ENCODE data around the gene DNASE2B. TPM values are rescaled to one million over a fixed set of nuclear protein-coding genes. Genes with fewer than 3 reads are reported as not detected.

DNASE2B gene
- total and polyA plus RNA-seq, 8 donors, result 0.20 to 0.92 (median 0.25) TPM; not detected in 5

- Histone ChIP-seq H3K4me1 (no peaks in the 10 kb centered on the region), H3K27ac (no peak overlapping the region), H3K4me3 (no peak overlapping the region), H3K36me3 (no peaks in the 10 kb centered on the region), H3K27me3 (peaks cover 0 to 22% (median 0%) of the 10 kb centered on the region in 3 donors), H3K9me3 (no peaks in the 10 kb centered on the region)
- TF ChIP-seq POLR2AphosphoS5 (IDR thresholded peaks at IDR 0.05) (no peak), EP300 (IDR thresholded peaks at IDR 0.05) (no peak), CTCF (IDR thresholded peaks at IDR 0.05) (no peak)
- no peak for DNase-seq
- 61 to 82% (median 74%) methylated on average over 1 of the region's 1 CpG for WGBS, 5 donors
- intact Hi-C loops (cut with DNase I; ENCODE audit: low total_unique reads), result no loop called here
Observed at GRCh38 chr1:84462118-84462517, 63.8 kb downstream of the DNASE2B start.

Other genes with a start within 250 kb of the DNASE2B start
- gene SAMD13, start 96.8 kb upstream of the DNASE2B start, total RNA-seq, result 1 to 10 TPM in 3 of 5 donors, not detected in 2; 1.4 to 7.5 (median 1.7) TPM
- 1 to 10 TPM; 1.7 to 9.0 (median 6.5) TPM for gene SAMD13, start 96.8 kb upstream of the DNASE2B start, polyA plus RNA-seq
- 10 to 100 TPM in 4 of 5 donors, 1 to 10 TPM in 1; 7.6 to 40.8 (median 21.9) TPM for gene RPF1, start 80.8 kb downstream of the DNASE2B start, total RNA-seq
- gene RPF1, start 80.8 kb downstream of the DNASE2B start, polyA plus RNA-seq, result 10 to 100 TPM; 22.4 to 34.7 (median 29.3) TPM
- 1 to 10 TPM in 2 of 5 donors, not detected in 3; 1.3 to 1.8 TPM for gene SPATA1, start 107.9 kb downstream of the DNASE2B start, total RNA-seq
- gene SPATA1, start 107.9 kb downstream of the DNASE2B start, polyA plus RNA-seq, result 1 to 10 TPM in 1 of 3 donors, not detected in 2; 1.5 TPM
- gene GNG5, start 108.1 kb downstream of the DNASE2B start, total RNA-seq, result 100 to 1,000 TPM in 3 of 5 donors, 10 to 100 TPM in 2; 20.6 to 197 (median 131) TPM
- gene GNG5, start 108.1 kb downstream of the DNASE2B start, polyA plus RNA-seq, result 100 to 1,000 TPM; 158 to 185 (median 180) TPM
- 10 to 100 TPM in 2 of 5 donors, 1 to 10 TPM in 3; 4.0 to 19.5 (median 8.2) TPM for gene CTBS, start 176.0 kb downstream of the DNASE2B start, total RNA-seq
- 1 to 10 TPM; 5.1 to 8.9 (median 7.5) TPM for gene CTBS, start 176.0 kb downstream of the DNASE2B start, polyA plus RNA-seq

Data from stomach (tissue), 9 donors.